Activated T-cell treated with anti-CD3 and anti-CD28 coated beads, Interleukin-2, amount 50 U/mL, for 24 hours (primary cell): ENCODE data around the gene ZSCAN5A.
A peak's percentile ranks its signal among the peaks of the same experiment; 100 is the strongest.
"Not testable (repeated sequence)": the region's sequence is repeated elsewhere in the genome, so short reads cannot be mapped to it uniquely, and the experiment has no call there.

Experiments
- DNase-seq: peaks from one replicate; pipeline ENCODE4 v3.0.0-alpha.2; 2020
- H3K27ac Mint-ChIP-seq: 2 replicates; pipeline ENCODE4 v1.8.0; 2020; ENCODE audit warnings: mild to moderate bottlenecking, mixed read lengths
- H3K27me3 Mint-ChIP-seq: 2 replicates; pipeline ENCODE4 v1.8.0; 2020; ENCODE audit warnings: mixed read lengths
- H3K36me3 Mint-ChIP-seq: 2 replicates; pipeline ENCODE4 v1.8.0; 2020; ENCODE audit warnings: low read depth, mixed read lengths
- H3K4me1 Mint-ChIP-seq: 2 replicates; pipeline ENCODE4 v1.8.0; 2020; ENCODE audit warnings: low read depth, mixed read lengths
- H3K4me3 Mint-ChIP-seq: 2 replicates; pipeline ENCODE4 v1.8.0; 2020; ENCODE audit warnings: mild to moderate bottlenecking, moderate library complexity, mixed read lengths
- H3K9me3 Mint-ChIP-seq: 2 replicates; pipeline ENCODE4 v1.8.0; 2020; ENCODE audit warnings: mixed read lengths

Gene ZSCAN5A

DNA sequence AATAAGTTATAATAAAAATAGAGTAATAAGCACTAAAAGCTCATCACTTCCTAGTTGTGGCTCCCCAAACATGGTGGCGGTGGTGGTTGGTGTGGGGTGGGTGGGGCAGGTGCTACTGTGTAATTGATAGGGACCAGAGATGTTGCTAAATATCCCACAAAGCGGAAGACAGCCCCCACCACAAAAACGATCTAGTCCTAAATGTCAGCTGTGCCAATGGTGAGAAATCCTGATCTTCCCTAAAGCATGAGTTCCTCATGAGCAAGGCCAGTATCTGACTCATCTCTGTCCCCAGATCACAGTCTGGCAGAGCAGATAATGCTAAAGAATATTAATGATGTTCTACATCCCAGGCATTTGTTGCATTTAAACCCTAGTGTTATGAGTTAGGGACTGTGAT lies 44.0 kb downstream of the ZSCAN5A start:
- Mint-ChIP-seq H3K27me3 (no peaks in the 10 kb centered on the region), H3K9me3 (no peaks in the 10 kb centered on the region), H3K36me3 (no peaks in the 10 kb centered on the region), H3K27ac (no peak overlapping the region), H3K4me3 (no peak overlapping the region), H3K4me1 (no peaks in the 10 kb centered on the region)
- no peak for DNase-seq

GRCh38 chr19:56269348-56269747 lies 45.3 kb downstream of the ZSCAN5A start:
- no peak overlapping the region for H3K4me3 Mint-ChIP-seq
- H3K9me3 Mint-ChIP-seq, result no peaks in the 10 kb centered on the region

GRCh38 chr19:56266051-56266450 lies 48.6 kb downstream of the ZSCAN5A start:
- H3K27me3 Mint-ChIP-seq, result no peaks in the 10 kb centered on the region
- no peak overlapping the region for H3K4me3 Mint-ChIP-seq
- H3K27ac Mint-ChIP-seq, result no peak overlapping the region
- no peaks in the 10 kb centered on the region for H3K36me3 Mint-ChIP-seq
- no peaks in the 10 kb centered on the region for H3K4me1 Mint-ChIP-seq
- no peak for DNase-seq
- H3K9me3 Mint-ChIP-seq, result no peaks in the 10 kb centered on the region

More at GRCh38 chr19:56269348-56269747, 45.3 kb downstream of the ZSCAN5A start:
- Mint-ChIP-seq H3K36me3 (no peaks in the 10 kb centered on the region), H3K27me3 (no peaks in the 10 kb centered on the region), H3K27ac (no peak overlapping the region), H3K4me1 (no peaks in the 10 kb centered on the region)
- no peak for DNase-seq

- Mint-ChIP-seq H3K9me3 (no peaks in the 10 kb centered on the region), H3K36me3 (no peaks in the 10 kb centered on the region), H3K4me3 (no peak overlapping the region), H3K4me1 (no peaks in the 10 kb centered on the region), H3K27ac (no peak overlapping the region), H3K27me3 (no peaks in the 10 kb centered on the region)
- DNase-seq, result no peak
Observed at GRCh38 chr19:56263319-56263718, 51.3 kb downstream of the ZSCAN5A start.

DNA sequence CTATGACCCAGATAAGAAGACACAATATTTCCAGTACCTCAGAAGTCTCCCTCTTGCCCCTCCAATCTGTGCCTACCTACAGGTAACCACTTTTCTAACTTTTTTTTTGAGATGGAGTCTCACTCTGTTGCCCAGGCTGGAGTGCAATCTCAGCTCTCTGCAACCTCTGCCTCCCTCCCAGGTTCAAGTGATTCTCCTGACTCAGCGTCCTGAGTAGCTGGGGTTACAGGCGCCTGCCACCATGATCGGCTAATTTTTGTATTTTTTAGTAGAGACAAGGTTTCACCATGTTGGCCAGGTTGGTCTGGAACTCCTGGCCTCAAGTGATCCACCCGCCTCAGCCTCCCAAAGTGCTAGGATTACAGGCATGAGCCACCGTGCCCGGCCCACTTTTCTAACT lies 52.7 kb downstream of the ZSCAN5A start:
- DNase-seq, H3K27me3 Mint-ChIP-seq, H3K27ac Mint-ChIP-seq, H3K36me3 Mint-ChIP-seq, H3K4me3 Mint-ChIP-seq, H3K4me1 Mint-ChIP-seq, H3K9me3 Mint-ChIP-seq: not testable (repeated sequence)

- Mint-ChIP-seq H3K27ac (no peak overlapping the region), H3K9me3 (no peaks in the 10 kb centered on the region)
Observed at GRCh38 chr19:56261145-56261544, 53.5 kb downstream of the ZSCAN5A start.

GRCh38 chr19:56258272-56258671 lies 56.4 kb downstream of the ZSCAN5A start:
- H3K4me3 Mint-ChIP-seq, result no peak overlapping the region
- H3K4me1 Mint-ChIP-seq, result no peaks in the 10 kb centered on the region
- H3K27ac Mint-ChIP-seq, result no peak overlapping the region
- H3K9me3 Mint-ChIP-seq, result no peaks in the 10 kb centered on the region
- H3K36me3 Mint-ChIP-seq, result no peaks in the 10 kb centered on the region
- no peaks in the 10 kb centered on the region for H3K27me3 Mint-ChIP-seq
- DNase-seq, result no peak

More at GRCh38 chr19:56261145-56261544, 53.5 kb downstream of the ZSCAN5A start:
- Mint-ChIP-seq H3K27me3 (no peaks in the 10 kb centered on the region), H3K4me3 (no peak overlapping the region), H3K4me1 (no peaks in the 10 kb centered on the region), H3K36me3 (no peaks in the 10 kb centered on the region)
- no peak for DNase-seq

DNA sequence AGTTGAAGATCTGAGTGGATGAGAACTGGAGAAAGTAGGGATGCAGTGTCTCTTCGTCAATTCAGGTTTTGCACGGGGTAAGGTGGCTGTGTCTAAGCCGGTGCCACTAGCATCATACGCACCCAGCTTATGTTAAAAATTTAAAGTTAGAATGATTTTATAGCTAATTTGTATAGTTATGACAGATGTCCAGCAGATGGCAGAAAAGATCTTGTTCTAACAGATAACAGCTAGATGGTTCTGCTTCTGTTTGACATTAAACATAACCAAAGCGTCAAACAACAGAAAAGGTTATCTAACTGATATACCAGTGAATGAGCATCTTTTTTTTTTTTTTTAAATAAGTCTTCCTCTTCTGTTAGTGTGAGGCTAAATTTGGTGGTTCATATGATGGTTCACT lies 60.9 kb downstream of the ZSCAN5A start:
- Mint-ChIP-seq H3K9me3 (no peaks in the 10 kb centered on the region), H3K4me1 (peaks cover 3% of the 10 kb centered on the region), H3K36me3 (no peaks in the 10 kb centered on the region), H3K4me3 (no peak overlapping the region), H3K27ac (no peak overlapping the region), H3K27me3 (no peaks in the 10 kb centered on the region)
- no peak for DNase-seq

DNA sequence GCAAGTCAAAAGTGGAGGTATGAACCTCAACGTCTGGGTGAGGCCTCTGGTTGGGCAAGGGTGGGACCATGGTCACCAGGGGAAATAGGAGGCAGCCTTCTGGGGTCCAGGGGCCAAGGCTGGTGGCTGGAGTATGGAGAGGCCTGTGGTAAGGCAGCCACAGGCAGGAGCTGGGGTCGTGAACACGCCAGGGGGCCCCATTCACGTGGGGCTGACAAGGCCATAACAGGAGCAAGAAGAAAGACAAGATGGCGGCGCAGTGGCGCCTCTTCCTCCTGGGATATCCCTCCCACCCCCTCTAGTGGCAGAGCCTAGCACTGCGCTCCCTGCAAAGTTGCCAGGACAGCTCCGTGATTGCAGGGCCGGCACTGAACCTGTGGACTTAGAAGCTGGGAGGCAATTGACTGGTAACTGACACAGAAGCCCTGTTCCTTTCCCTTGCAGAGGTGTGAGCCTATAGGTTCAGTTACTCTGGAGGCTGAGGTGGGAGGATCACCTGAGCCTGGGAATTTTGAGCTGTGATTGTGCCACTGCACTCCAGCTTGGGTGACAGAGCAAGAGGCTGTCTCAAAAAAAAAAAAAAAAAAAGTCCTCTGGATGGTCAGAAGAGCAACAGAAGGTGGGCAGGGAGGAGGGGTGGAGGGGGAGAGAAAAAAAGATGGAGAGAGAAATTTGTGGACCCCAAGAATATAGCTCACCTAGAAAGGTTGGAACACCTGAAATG lies 61.8 kb downstream of the ZSCAN5A start:
- H3K4me1 Mint-ChIP-seq, result peaks cover 3% of the 10 kb centered on the region
- H3K27ac Mint-ChIP-seq, result no peak overlapping the region
- no peaks in the 10 kb centered on the region for H3K27me3 Mint-ChIP-seq
- peak; percentile 82 for DNase-seq
- H3K4me3 Mint-ChIP-seq, result no peak overlapping the region
- no peaks in the 10 kb centered on the region for H3K9me3 Mint-ChIP-seq
- H3K36me3 Mint-ChIP-seq, result no peaks in the 10 kb centered on the region

- H3K36me3 Mint-ChIP-seq, H3K27me3 Mint-ChIP-seq, H3K4me1 Mint-ChIP-seq, H3K4me3 Mint-ChIP-seq, H3K27ac Mint-ChIP-seq, H3K9me3 Mint-ChIP-seq, DNase-seq: not testable (repeated sequence)
Observed at GRCh38 chr19:56248736-56249338, 65.8 kb downstream of the ZSCAN5A start.

DNA sequence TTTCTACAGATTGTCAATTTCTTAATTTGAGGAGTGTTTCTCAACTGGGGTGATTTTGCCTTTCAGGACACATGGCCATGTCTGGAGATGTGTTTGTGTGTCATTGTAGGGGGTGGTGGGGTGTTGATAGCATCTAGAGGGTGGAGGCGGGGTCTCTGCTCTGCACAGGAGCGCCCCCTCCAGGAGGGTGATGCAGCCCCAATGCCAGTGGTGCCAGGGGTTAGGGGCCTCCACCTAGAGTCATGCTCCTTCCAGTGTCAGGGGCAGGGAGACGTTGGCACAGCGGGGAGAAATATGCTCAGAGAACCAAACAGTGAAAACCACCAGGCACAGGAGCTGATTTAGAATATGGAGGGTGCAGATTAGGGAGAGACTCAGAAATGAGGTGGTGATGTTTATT lies 68.9 kb downstream of the ZSCAN5A start:
- not testable (repeated sequence) for H3K9me3 Mint-ChIP-seq, H3K36me3 Mint-ChIP-seq, DNase-seq, H3K4me1 Mint-ChIP-seq, H3K4me3 Mint-ChIP-seq, H3K27ac Mint-ChIP-seq, H3K27me3 Mint-ChIP-seq

DNA sequence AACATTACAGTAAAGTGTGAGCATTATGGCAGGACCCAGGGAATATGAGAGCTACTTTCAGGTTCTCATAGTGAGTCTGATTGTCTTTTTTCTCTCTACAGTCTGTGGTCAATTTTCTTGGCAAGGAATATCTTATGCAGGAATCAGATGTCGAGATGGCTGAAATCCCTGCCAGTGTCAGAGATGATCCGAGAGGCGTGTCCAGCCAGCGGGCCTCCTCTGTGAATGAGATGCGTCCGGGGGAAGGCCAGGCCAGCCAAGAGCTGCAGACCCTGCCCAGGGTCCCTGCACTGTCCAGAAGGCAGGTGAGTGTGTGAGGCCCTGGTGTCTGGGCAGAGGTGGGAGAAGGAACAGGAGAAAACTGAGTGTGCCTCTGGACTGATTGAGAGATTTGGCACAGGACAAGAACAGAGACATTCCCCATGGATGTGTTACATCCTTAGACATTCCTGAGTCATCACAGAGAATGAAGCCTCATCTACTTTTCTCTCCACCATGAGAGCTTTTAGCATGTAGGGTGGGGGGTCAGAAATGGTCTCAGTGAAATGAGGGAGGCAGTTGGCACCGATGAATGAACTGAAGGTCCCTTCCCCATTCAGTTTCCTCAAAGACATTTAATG lies 69.4 kb downstream of the ZSCAN5A start:
- no peaks in the 10 kb centered on the region for H3K27me3 Mint-ChIP-seq

DNA sequence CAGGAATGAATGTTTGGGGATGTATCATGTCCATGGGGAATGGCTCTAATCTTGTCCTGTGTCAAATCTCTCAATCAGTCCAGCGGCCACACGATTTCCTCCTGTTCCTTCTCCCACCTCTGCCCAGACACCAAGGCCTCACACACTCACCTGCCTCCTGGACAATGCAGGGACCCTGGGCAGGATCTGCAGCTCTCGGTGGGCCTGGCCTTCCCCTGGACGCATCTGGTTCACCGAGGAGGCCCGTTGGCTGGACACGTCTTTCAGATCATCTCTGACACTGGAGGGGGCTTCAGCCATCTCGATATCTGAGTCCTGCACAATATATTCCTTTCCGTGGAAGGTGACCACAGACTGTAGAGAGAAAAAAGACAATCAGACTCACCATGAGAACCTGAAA lies 91.2 kb downstream of the ZSCAN5A start:
- Mint-ChIP-seq H3K27ac (no peak overlapping the region), H3K4me3 (no peak overlapping the region), H3K9me3 (no peaks in the 10 kb centered on the region), H3K36me3 (peaks cover 29% of the 10 kb centered on the region), H3K27me3 (peaks cover 6% of the 10 kb centered on the region), H3K4me1 (no peaks in the 10 kb centered on the region)
- no peak for DNase-seq

More for the DNA sequence above, 69.4 kb downstream of the ZSCAN5A start:
- Mint-ChIP-seq H3K36me3 (no peaks in the 10 kb centered on the region), H3K9me3 (no peaks in the 10 kb centered on the region), H3K4me1 (no peaks in the 10 kb centered on the region), H3K4me3 (no peak overlapping the region), H3K27ac (no peak overlapping the region)
- no peak for DNase-seq

DNA sequence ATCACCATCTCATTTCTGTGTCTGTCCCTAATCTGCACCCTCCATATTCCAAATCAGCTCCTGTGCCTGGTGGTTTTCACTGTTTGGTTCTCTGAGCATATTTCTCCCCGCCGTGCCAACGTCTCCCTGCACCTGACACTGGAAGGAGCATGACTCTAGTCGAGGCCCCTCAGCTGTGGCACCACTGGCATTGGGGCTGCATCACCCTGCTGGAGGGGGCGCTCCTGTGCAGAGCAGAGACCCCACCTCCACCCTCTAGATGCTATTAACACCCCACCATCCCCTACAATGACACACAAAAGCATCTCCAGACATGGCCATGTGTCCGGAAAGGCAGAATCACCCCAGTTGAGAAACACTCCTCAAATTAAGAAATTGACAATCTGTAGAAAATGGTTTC lies 91.7 kb downstream of the ZSCAN5A start:
- H3K9me3 Mint-ChIP-seq, result no peaks in the 10 kb centered on the region
- H3K27ac Mint-ChIP-seq, result no peak overlapping the region
- H3K4me1 Mint-ChIP-seq, result peaks cover 2% of the 10 kb centered on the region
- H3K36me3 Mint-ChIP-seq, result peaks cover 29% of the 10 kb centered on the region
- H3K4me3 Mint-ChIP-seq, result no peak overlapping the region
- no peak for DNase-seq
- H3K27me3 Mint-ChIP-seq, result peaks cover 9% of the 10 kb centered on the region

DNA sequence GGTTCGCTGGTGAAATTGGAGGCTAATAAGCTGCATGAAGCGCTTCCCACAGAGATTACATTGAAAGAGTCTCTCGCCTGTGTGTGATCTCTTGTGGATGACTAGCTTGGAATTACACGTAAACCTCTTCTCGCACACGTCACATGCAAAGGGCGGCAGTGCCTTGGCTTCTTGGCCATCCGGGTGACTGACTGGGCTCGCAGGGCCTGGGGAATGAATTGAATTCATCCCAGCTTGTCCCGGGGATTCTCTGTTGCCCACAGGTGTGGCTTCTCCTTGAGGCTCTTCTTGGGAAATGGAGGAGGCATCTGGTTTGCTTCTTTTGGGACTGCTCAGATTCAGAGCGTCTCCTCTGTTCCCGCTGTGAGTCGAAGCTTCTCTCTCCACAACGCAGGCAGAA lies 92.8 kb downstream of the ZSCAN5A start:
- peaks cover 29% of the 10 kb centered on the region for H3K36me3 Mint-ChIP-seq
- no peak overlapping the region for H3K27ac Mint-ChIP-seq
- peaks cover 6% of the 10 kb centered on the region for H3K4me1 Mint-ChIP-seq
- no peak for DNase-seq
- H3K9me3 Mint-ChIP-seq, result no peaks in the 10 kb centered on the region
- H3K4me3 Mint-ChIP-seq, result no peak overlapping the region
- H3K27me3 Mint-ChIP-seq, result peaks cover 16% of the 10 kb centered on the region
